ENCODE measurements around the gene MKRN2OS.

The MKRN2OS gene

GRCh38 chr3:12512534-12513118 lies 32.7 kb downstream of the MKRN2OS start:
- DNase-seq: no peak

- DNase-seq: no peak
Measured at GRCh38 chr3:12509466-12509865, 35.8 kb downstream of the MKRN2OS start.

DNA sequence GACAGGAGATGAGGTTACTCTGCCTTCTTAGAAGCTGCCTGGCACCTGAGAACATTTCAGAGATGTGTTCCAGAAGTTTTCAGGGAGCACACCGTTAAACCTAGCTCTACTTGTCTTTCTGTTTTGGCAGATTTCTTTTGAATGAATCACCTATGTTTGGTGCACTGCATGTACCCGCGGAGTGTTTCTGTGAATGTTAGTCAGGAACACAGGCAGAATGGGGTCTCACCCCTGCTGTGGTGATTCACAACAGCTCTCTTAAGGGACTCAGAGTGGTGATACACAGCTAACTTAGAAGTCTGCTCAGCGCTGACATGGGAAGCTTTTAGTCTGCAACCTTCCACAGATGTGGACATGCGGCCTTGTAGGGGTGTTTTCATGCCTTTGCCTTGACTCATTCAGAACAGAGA lies 37.0 kb downstream of the MKRN2OS start:
- DNase-seq: no peak

DNA sequence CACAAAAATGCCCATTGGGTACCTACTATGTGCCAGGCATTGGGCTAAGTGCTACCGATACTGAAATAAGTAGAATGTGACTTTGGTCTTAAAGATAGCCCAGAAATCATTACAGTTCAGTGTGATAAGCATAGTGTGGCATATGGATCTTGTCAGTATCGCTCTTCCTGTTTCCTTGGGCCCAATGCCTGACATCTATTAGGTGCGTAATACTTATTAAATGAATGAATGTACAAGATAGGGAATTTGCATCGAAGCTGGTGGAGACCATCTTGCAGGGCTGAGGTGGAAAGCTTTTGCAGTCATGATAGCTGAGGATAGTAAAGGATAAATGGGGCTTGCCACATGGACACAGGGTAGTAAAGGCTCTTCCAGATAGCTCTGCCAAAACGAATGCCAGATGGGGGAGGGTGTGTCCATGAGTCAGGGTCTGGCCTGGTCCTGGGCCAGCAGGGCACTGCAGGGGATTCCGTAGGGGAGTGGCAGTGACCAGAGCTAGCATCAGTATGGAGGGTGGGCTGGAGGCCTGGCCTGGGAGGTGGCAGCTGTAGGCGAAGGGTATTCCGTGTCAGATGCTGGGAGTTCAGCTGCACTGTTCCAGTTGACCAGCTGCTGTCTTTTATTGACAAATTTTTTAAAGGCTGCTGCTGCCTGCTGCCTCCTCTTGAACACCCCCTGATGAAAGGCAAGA lies 37.6 kb downstream of the MKRN2OS start:
- DNase-seq: no peak

GRCh38 chr3:12506201-12506709 lies 39.0 kb downstream of the MKRN2OS start:
- DNase-seq: no peak

DNA sequence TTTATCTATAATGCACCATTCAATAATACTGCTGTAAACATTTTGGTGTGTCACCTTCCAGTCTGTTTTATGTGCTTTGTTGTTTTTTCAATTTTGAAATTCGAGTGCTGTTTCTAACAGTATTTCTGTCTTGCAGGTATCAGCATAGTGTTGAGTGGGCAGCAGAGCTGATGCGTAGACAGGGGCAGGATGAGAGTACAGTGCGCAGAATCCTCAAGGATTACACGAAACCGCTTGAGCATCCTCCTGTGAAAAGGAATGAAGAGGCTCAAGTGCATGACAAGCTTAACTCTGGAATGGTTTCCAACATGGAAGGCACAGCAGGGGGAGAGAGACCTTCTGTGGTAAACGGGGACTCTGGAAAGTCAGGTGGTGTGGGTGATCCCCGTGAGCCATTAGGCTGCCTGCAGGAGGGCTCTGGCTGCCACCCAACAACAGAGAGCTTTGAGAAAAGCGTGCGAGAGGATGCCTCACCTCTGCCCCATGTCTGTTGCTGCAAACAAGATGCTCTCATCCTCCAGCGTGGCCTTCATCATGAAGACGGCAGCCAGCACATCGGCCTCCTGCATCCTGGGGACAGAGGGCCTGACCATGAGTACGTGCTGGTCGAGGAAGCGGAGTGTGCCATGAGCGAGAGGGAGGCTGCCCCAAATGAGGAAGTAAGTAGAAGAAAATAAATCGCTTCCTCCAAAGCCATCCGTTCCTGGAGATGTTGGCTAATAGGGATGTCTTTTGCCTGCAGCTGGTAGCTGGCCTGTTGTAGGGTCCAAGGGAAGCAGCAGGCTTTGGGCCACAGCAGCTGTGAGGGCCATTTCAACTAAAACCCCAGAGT lies 42.0 kb downstream of the MKRN2OS start:
- no peak for DNase-seq

- no peak for DNase-seq
Measured at GRCh38 chr3:12501360-12502020, 43.8 kb downstream of the MKRN2OS start.

DNA sequence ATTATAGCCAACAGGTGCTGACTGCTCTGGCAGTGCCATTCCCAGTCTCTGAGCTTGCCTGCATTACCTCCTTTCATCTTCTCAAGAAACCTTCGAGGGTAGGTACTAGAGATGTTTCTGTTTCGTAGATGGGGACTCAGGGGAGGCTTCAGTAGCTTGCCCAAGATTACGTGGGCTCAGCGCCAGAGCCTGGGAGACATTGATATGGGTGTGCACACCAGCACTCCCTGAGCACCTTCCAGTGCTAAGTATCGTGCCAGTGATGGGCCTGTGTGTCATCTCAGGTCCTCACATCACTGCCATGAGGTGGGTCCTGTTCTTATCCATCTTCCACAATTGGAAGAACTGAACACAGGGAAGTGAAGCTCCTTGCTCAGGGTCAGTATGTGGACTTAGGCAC lies 45.8 kb downstream of the MKRN2OS start:
- DNase-seq: no peak

GRCh38 chr3:12496453-12496761 lies 48.9 kb downstream of the MKRN2OS start:
- no peak for DNase-seq

- no peak for DNase-seq
Measured at GRCh38 chr3:12495749-12496452, 49.4 kb downstream of the MKRN2OS start.

DNA sequence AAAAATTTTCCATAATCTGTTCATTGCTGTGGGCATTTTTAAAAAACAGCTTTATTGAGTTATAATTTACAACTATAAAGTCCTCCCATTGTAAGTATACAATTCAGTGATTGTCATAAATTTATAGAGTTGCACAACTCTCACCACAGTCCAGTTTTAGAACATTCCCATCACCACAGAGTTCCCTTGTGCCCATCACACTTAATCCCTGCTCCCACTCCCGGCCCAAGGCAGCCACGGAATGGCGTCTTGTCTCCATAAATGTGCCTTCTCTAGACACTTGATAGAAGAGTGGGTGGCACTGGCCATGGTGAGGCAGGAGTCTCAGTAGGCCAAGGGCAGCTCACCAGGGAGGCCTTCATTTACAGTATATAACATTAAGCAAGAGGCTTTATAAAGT lies 54.8 kb downstream of the MKRN2OS start:
- no peak for DNase-seq

DNA sequence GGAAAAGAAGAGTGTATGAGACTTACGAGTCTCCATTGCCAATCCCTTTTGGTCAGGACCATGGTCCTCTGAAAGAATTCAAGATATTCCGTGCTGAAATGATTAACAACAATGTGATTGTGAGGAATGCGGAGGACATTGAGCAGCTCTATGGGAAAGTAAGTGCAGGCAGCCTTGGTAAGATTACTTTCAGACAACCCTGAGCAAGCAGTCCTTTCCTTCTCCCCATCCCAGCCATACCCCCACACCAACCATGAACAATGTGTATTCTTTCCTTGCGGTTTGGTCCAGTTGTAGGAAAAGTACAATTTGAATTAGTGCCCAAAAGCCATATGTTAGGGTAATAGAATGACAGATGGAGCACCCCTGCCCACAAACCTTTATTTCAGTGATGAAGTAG lies 55.5 kb downstream of the MKRN2OS start:
- no peak for DNase-seq
